ENCODE measurements around the gene NYAP1. TPM values are rescaled to one million over a fixed set of nuclear protein-coding genes. Genes with fewer than 3 reads are reported as not detected.
A peak's percentile ranks its signal among the peaks of the same experiment; 100 is the strongest.
"Not testable (repeated sequence)": the region's sequence is repeated elsewhere in the genome, so short reads cannot be mapped to it uniquely, and the experiment has no call there.

The NYAP1 gene
- total RNA-seq, 6 experiments from 2014 or later: 0.50 to 0.99 (median 0.86) TPM

GRCh38 chr7:100532165-100533022 is 48.7 kb downstream of the NYAP1 start:
- Mint-ChIP-seq H3K4me3 (no peak overlapping the region), H3K9me3 (no peaks in the 10 kb centered on the region), H3K4me1 (ENCODE audit: low read depth) (no peaks in the 10 kb centered on the region), H3K27ac (no peak overlapping the region), H3K36me3 (ENCODE audit: low read depth) (no peaks in the 10 kb centered on the region), H3K27me3 (ENCODE audit: insufficient read depth) (peaks cover 10% of the 10 kb centered on the region)
- TF ChIP-seq CTCF (IDR thresholded peaks at IDR 0.05): no peak
- no peak for DNase-seq

DNA sequence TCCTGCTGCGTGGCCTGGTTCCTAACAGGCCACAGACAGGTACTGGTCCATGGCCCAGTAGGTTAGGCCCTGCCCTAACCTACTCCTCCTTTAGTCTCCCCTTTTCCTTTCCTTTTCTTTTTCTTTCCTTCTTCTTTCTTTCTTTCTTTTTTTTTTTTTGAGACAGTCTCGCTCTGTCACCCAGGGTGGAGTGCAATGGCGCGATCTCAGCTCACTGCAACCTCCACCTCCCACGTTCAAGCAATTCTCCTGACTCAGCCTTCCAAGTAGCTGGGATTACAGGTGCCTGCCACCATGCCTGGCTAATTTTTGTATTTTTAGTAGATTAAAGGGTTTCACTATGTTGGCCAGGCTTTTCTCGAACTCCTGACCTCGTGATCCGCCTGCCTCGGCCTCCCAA is 52.3 kb downstream of the NYAP1 start:
- not testable (repeated sequence) for H3K27ac Mint-ChIP-seq; H3K36me3 Mint-ChIP-seq (ENCODE audit: low read depth); H3K4me3 Mint-ChIP-seq; DNase-seq; H3K9me3 Mint-ChIP-seq; H3K27me3 Mint-ChIP-seq (ENCODE audit: insufficient read depth)
- H3K4me1 Mint-ChIP-seq (ENCODE audit: low read depth): peaks cover 21% of the 10 kb centered on the region

DNA sequence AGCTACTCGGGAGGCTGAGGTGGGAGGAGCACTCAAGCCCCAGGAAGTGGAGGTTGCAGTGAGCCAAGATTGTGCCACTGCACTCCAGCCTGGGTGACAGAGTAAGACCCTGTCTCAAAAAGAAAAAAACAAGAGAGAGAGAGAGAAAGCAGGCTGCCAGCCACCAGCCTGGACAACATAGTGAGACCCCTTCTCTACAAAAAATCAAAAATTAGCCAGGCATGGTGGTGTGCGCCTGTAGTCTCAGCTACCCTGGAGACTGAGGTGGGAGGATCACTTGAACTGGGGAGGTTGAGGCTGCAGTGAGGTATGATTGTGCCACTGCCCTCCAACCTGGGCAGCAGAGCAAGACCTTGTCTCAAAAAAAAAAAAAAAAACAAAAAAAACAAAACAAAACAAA is 53.0 kb downstream of the NYAP1 start:
- H3K4me3 Mint-ChIP-seq; H3K36me3 Mint-ChIP-seq (ENCODE audit: low read depth); H3K9me3 Mint-ChIP-seq; H3K27me3 Mint-ChIP-seq (ENCODE audit: insufficient read depth); DNase-seq; H3K27ac Mint-ChIP-seq: not testable (repeated sequence)
- peaks cover 21% of the 10 kb centered on the region for H3K4me1 Mint-ChIP-seq (ENCODE audit: low read depth)

DNA sequence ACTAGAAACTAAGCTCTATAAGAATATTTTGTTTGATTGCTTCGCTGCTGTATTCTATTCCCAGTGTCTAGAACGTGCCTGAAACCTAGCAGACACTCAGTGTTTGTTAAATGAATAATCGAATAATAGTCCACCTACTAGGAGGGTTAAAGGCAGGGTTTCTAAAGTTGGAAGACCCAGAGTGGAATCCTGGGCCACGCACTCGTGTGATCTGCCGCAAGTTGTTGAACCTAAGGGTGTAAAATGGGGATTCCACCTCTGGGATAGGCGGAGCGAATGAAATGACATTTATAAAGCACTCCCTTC is 54.6 kb downstream of the NYAP1 start:
- H3K9me3 Mint-ChIP-seq: no peaks in the 10 kb centered on the region
- no peaks in the 10 kb centered on the region for H3K36me3 Mint-ChIP-seq (ENCODE audit: low read depth)
- TF ChIP-seq CTCF (IDR thresholded peaks at IDR 0.05): no peak
- DNase-seq: no peak
- H3K27ac Mint-ChIP-seq: peak overlapping the region; percentile 46
- H3K27me3 Mint-ChIP-seq (ENCODE audit: insufficient read depth): peaks cover 5% of the 10 kb centered on the region; the same call in 1 of the 2 replicates
- peak overlapping the region; percentile 81 for H3K4me3 Mint-ChIP-seq
- peaks cover 22% of the 10 kb centered on the region for H3K4me1 Mint-ChIP-seq (ENCODE audit: low read depth)

DNA sequence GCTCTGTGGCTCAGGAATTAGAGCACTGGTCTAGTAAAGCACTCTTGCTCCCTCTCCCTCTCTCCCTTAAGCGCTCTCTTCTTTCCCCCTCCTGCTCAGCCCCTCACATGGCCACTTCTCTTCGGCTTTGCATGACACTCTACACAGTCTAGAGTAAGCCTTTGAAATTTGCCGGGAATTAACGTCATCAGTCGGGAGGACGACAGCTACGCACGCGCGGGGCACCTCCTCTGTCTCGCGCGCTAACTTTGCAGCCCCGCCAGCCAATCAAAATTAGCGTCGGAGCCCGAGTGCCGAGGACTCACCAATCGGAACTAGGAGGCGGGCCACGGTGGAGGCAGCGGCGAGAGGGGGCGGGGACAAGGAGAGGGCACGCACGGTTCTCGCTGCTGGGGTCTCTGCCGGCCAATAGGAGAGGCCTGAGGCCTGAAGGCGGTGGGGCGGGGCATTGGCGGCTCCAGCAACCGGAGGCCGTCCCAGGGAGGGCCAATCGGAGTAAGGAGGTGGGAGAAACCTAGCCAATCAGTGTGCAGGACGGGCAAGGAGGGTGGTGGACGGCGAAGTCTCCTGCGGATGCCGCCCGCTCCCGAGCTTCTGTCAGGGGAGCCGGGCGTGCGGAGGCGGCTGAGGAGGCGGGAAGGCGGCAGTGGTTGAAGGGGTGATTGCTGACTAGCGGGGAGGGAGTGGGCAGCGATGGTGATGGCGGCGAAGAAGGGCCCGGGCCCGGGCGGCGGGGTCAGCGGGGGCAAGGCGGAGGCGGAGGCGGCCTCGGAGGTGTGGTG is 55.1 kb downstream of the NYAP1 start, which contains the start of gene AGFG2:
TSS of gene AGFG2 (plus strand) at position 550 of the 782 bp plus-strand sequence. CDS start at position 694, 144 bp downstream.
- no peaks in the 10 kb centered on the region for H3K36me3 Mint-ChIP-seq (ENCODE audit: low read depth)
- no peak for TF ChIP-seq CTCF (IDR thresholded peaks at IDR 0.05)
- H3K27me3 Mint-ChIP-seq (ENCODE audit: insufficient read depth): peaks cover 5% of the 10 kb centered on the region; the same call in 1 of the 2 replicates
- peak within 1 kb of the TSS; percentile 81 for H3K4me3 Mint-ChIP-seq
- peak; percentile 100 for DNase-seq
- H3K9me3 Mint-ChIP-seq: no peaks in the 10 kb centered on the region
- H3K4me1 Mint-ChIP-seq (ENCODE audit: low read depth): peaks cover 27% of the 10 kb centered on the region
- peak within 1 kb of the TSS; percentile 56 for H3K27ac Mint-ChIP-seq

DNA sequence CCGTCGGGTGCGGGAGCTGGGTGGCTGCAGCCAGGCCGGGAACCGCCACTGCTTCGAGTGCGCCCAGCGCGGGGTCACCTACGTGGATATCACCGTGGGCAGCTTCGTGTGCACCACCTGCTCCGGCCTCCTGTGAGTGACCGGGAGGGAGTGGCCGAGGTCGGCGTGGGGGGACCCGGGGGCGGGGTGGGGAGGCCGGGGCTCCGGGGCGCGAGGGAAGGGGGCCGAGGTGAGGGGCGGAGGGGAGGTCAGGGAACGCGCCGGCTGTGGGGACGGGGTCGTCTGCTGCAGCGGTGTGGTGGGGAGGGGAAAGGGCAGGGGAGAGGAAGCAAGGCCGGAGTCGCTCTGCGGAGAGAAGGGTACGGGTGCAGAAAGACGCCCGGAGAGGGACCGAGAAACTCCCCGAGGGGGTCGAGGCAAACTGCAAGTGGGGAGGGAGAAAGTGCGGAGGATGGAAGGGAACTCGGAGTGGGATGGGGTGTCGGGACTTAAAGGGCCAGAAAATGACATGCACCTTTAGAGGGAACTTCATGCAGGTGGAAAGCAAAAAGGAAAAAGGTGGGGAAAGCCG is 55.8 kb downstream of the NYAP1 start:
- peaks cover 34% of the 10 kb centered on the region for H3K4me1 Mint-ChIP-seq (ENCODE audit: low read depth)
- no peak for TF ChIP-seq CTCF (IDR thresholded peaks at IDR 0.05)
- DNase-seq: no peak
- H3K27ac Mint-ChIP-seq: no peak overlapping the region
- H3K4me3 Mint-ChIP-seq: peak overlapping the region; percentile 81
- no peaks in the 10 kb centered on the region for H3K9me3 Mint-ChIP-seq
- H3K36me3 Mint-ChIP-seq (ENCODE audit: low read depth): no peaks in the 10 kb centered on the region
- no peaks in the 10 kb centered on the region; the same call in 1 of the 2 replicates for H3K27me3 Mint-ChIP-seq (ENCODE audit: insufficient read depth)

All from HFFc6 (cell line).